Esophagus squamous epithelium (tissue), 4 donors: ENCODE results near the gene FAM222A.

Experiments used
- CTCF ChIP-seq, 6 experiments: fragments of 450-650 bp in 4 of 6; fragments of 200-600 bp in 2 of 6; sonication (generic) in 2 of 6; IDR thresholded peaks; one replicate each; pipeline ENCODE4 v1.5.1; 2016 to 2019; ENCODE audit warnings: antibody characterized with exemption in 6 of 6, mild to moderate bottlenecking in 4 of 6, moderate library complexity in 4 of 6
- POLR2A ChIP-seq, 4 donors: fragments of 450-650 bp; IDR thresholded peaks; one replicate each; pipeline ENCODE4 v1.6.1; 2017; ENCODE audit warnings: antibody characterized with exemption in 4 of 4, mild to moderate bottlenecking in 4 of 4, moderate library complexity in 3 of 4

GRCh38 chr12:109759595-109759994 is 46.0 kb downstream of the FAM222A start:
- TF ChIP-seq POLR2A (IDR thresholded peaks at IDR 0.05) (no peak), CTCF (IDR thresholded peaks at IDR 0.05) (no peak)
